NCI-H526 (cell line): ENCODE results near the gene COL17A1.

Source experiments
- DNase-seq, 2 experiments: peaks; one replicate each; lab custom pipeline; 2025; lab: John Stamatoyannopoulos, UW

COL17A1 gene

GRCh38 chr10:104032144-104032775, 53.4 kb downstream of the COL17A1 start:
- peak; percentile 53 to 77 for DNase-seq

GRCh38 chr10:104031631-104032030, 54.0 kb downstream of the COL17A1 start:
- no peak for DNase-seq

GRCh38 chr10:104029521-104029860, 56.2 kb downstream of the COL17A1 start:
- DNase-seq, result no peak

DNA sequence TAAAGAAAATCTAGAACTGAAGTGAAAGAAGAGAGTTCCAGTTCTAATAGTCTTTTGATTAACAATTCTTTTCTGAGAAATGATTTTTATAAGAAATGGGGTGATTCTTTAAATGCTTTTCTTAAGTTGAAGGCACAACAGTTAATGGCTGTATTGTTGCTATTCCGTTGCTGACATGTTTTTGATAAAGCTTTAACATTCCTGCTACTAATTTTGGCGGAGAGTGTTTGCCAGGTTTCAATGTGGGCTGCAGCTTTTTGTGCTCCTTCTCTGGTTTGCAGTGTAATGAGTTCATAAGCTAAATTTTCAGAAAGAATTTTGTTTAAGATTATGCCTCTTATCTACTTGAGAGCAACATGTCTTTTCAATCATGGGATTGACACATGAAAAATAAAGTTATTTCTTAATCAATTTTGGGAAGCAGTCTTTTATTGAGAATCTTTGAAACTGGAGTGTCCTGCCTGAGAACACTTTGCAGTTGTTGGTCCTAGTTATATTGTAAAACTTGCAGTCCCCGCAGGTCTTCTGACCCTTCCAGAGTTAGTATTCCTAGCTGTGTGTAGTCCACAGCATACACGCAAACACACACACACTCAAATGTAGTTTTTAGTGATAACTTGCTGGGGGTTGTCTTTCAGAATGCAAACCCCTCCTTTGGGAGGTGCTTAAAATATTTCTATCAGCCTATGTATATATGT, 56.7 kb downstream of the COL17A1 start:
- no peak for DNase-seq

- peak in 1 of 2 experiments; percentile 22 for DNase-seq
These were observed 57.5 kb downstream of the COL17A1 start for GRCh38 chr10:104028146-104028545.

DNA sequence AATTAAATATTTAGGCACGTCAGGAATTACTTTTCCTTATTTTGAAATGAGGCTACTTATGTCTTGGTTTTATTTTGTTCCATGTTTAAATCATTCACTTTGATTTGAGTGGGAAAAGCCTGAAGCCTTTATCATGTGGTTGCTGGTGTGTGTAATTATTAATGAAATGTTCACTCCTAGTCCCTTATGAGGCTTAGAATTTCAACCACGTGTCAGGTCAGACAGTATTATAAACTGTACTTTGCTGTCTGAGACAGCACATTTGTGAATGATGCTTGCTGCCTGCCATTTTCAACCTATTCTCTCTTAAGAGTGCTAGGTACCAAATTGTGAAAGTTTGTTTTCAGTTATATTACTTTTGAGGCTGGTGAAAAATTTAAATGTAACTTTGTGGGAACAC, 58.9 kb downstream of the COL17A1 start:
- DNase-seq, result no peak

DNA sequence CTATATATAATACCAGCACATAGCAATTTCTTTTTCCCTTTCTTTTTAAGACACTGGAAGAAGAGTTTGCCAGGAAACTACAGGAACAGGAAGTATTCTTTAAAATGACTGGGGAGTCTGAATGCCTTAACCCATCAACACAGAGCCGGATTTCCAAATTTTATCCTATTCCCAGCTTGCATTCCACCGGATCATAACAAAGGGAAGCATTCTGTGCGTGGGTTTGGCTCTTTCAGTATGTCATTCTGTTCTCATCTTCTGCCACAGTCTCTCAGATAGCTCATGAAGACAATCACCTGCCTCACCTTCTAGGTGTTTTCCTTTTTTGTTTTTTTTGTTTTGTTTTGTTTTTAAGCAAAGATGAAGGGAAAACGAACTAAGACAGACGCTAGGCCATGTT, 60.2 kb downstream of the COL17A1 start:
- no peak for DNase-seq

- no peak for DNase-seq
These were observed 63.7 kb downstream of the COL17A1 start for GRCh38 chr10:104022026-104022425.

DNA sequence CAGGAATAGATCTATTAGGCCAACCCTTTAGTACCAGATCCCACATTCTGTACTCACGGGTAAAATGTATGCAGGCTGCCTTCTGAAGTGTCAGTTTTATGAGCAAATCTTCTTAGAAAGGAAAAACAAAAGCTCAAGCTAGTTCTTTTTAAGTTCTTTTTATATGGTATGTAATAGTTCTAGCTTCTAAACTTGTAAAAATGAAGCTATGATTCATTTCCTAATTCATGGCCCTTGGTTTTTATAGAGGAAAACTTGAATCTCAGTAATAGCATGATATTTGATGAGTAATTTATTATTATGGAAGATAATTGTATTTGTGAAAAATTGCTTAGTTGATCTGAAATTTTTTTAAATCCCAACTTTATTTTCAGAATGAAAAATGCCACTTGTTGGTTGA, 64.4 kb downstream of the COL17A1 start:
- DNase-seq, result no peak

DNA sequence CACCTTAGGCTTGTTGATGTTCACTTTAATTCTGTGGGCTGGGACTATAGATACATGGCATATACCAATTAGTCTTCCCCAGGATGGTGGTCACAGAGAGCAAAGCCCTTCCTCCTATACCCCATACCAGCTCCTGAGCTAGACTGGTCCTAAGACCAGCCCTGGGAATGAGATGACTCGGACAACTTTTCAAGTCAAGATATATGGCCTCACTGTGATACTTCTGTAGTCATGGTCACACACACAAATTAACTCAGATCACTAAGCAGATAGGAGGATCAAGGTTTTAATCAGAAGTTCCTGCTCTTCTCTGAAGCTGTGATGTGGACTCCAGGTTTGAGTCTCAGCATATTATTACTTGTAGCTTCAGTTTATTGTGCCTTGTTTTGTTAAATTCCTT, 65.7 kb downstream of the COL17A1 start:
- DNase-seq, result no peak

DNA sequence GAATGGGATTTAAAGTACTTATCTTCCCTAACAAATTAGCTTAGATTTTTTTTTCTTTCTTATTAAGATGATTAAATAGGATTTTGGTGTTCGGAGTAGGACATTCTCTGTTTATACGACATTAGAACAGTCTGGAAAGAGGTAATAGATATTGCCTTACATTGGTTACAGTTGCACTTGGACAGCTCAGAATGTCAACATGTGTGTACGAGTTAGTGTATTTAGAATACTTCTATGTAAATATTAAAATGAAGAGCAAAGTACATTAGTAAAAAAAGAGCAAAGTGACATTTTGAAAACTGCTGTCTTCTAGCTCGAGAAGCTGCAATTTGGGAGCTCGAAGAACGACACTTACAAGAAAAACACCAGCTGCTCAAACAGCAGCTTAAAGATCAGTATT, 67.2 kb downstream of the COL17A1 start:
- no peak for DNase-seq

DNA sequence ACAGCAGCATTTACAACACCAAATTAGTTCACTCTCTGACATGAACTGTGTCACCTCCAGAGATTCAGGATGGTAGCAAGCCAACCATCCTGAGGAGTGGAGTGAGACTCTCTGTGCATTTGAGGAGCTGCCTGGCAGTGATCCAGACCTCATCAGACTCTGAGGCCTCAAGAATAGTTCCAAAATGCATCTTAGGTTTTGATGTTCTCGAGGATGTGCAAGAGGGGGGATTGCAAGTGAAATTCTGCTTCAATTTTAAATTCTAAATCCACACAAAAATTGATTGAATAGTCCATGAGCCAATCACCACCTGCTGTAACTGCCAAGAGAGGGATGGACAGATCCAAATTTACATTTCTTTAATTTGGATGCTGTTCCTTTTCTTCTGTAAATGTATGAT, 69.0 kb downstream of the COL17A1 start:
- no peak for DNase-seq

DNA sequence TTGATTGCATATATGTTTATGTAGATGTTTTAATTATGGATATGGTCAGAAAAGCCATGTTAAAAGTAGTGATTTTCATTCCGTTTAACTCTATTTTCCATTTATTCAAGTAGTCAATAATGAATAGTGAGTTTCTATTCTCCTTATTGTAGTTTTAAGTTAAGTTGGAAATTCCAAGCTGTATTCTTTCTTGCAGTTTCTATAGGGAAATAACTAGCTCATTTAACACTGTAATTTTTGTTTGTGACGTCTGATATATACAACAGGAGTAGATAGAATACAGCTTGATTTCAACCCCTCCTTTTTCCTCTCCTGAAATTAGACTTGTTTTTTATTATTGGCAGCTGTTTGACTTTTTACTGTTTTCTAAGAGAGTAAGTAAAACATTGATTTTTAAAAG, 71.5 kb downstream of the COL17A1 start:
- no peak for DNase-seq

DNA sequence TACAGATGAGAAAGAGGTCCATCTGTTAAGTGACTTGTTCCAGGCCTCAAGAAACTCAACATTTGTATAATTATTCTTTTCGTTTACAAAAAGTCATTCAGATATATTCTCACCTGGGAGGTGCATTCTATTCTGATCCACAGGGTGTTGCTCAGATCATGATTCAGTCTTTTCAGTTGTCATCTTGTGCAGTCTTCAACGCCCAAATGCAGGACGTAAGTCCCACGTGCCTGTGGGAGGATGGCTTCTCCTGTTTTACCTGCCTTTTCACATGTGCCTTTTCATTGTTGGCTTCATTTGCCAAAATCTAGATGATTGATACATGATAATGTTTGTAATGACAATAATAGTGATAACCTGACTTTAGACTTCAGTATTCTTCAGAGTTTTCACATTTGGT, 72.2 kb downstream of the COL17A1 start:
- no peak for DNase-seq

DNA sequence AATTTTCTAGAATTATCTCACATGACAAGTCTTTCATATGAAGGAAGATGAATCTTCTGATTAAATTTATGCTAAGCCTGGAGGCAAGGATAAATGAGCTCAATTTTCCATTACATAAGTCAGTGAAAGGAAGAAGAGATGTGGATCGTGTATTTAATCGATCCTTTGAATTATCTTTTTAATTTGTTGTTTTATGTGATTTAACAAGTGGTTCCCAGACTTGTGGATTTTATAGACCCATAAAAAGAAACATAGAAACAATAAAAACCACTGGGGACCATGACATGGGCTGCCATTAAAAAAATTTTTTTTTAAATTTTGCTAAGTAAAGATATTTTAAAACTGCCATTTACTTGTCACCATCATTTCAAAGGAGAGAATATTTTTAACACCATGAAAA, 73.8 kb downstream of the COL17A1 start:
- DNase-seq, result no peak

- no peak for DNase-seq
These were observed 80.4 kb downstream of the COL17A1 start for GRCh38 chr10:104005172-104005863.

DNA sequence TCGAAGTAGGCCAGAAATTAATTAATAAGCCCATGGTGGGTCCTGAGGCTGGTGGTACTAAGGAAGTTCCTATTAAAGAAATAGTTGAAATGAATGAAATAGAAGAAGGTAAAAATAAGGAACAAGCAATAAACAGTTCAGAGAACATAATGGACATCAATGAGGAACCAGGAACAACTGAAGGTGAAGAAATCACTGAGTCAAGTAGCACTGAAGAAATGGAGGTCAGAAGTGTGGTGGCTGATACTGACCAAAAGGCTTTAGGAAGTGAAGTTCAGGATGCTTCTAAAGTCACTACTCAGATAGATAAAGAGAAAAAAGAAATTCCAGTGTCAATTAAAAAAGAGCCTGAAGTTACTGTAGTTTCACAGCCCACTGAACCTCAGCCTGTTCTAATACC, 82.8 kb downstream of the COL17A1 start:
- no peak for DNase-seq

- no peak for DNase-seq
These were observed 86.9 kb downstream of the COL17A1 start for GRCh38 chr10:103998805-103999204.

DNA sequence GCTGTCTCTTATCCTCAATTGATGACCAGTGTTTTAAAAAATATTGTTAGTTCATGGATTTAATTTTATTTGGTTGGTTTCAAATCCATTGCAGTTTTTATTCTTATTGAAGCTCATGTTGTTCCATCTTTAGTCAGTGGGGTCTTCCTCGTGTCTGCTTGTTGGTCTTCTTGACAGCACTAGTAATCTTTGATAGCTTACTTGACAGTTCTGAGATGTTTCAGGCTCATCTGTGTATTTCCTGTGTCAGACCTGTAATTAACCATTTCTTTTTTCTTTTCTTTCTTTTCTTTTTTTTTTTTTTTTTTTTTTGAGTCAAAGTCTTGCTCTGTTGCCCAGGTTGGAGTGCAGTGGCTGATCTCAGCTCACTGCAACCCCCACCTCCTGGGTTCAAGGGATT, 90.5 kb downstream of the COL17A1 start:
- no peak for DNase-seq

DNA sequence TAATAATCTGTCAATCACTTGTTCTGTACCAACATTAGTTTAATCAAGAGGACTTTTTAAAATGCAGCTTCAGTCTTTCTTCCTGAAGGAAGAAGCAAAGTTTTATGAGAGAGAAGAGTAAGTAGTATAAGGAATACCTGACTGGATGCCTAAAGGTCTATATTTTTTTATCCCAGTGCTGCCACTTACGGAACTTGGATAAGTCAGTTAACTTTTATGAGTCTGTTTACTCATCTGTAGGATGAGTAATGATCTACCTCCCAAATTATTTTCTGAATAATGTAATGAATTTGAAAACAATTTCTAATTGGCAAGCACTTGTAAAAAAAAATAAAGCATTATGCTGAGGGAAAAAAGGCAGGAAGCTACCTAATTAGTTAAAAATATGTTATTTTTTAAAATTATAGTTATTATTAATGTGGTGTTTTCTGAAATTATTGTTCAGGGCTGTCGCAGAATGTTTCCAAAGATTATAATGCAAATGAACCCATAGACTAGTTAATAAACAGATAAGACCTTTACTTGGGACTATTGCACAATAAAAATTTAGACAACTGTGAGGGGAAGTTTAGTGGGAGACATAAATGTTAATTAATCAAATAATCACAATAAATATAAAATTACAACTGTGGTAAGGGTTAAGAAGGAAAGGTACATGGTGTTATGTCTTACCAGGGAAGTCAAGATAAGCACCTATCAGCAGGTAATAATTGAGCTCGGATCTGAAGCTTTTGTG, 94.1 kb downstream of the COL17A1 start:
- DNase-seq, result no peak

DNA sequence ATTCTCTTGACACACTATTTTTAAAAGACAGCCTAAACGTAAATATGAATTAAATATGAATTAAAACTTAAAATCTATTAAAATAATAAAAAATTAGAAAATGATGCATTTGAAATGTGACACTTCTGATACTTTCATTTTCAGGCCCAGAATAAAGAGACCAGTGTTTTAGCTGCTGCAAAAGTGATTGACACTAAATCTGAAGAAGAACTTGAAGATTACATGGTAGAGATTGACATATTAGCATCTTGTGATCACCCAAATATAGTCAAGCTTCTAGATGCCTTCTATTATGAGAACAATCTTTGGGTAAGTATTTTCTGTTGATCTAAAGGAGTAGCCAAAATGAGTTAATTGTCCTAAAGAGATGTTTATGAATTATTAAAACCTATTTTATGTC, 95.1 kb downstream of the COL17A1 start:
- no peak for DNase-seq

DNA sequence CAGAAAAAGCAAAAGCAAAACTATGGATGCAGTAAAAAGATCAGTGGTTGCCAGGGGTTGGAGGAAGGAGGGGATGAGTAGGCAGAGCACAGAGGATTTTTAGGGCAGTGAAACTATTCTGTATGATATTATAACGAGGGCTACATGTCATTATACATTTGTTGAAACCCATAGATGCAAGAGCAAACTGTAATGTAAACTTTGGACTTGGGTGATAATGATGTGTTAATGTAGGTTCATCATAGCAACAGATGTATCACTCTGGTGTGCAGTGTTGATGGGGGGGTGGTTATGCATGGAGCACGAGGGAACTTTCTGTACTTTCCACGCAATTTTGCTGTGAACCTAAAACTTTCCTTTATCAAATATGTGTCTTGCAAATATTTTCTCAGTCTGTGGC, 95.6 kb downstream of the COL17A1 start:
- DNase-seq, result no peak

DNA sequence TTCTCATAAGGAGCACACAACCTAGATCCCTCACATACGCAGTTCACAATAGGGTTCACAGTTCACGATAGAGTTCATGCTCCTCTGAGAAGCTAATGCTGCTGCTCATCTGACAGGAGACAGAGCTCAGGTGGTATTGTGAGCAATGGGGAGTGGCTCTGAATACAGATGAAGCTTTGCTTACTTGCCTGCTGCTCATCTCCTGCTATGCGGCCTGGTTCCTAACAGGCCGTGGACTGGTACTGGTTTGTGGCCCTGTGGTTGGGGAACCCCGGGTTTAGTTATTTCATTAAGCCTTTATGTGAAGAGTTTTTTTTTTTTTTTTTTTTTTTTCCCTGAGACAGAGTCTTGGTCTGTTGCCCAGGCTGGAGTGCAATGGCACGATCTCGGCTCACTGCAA, 99.3 kb downstream of the COL17A1 start:
- DNase-seq, result no peak
